SKM-1 (cell line): Measurements from ENCODE around the gene A3GALT2.
A peak's percentile ranks its signal among the peaks of the same experiment; 100 is the strongest.

Experiments
- DNase-seq: peaks from one replicate; lab custom pipeline; 2025; ENCODE audit not compliant: unreplicated experiment; lab: John Stamatoyannopoulos, UW

Gene A3GALT2

GRCh38 chr1:33350611-33351280, 29.8 kb upstream of the A3GALT2 start:
- DNase-seq, result no peak

GRCh38 chr1:33349778-33350610, 29.1 kb upstream of the A3GALT2 start:
- DNase-seq, result peak; percentile 64

- no peak for DNase-seq
Observed at GRCh38 chr1:33349081-33349759, 28.3 kb upstream of the A3GALT2 start.

DNA sequence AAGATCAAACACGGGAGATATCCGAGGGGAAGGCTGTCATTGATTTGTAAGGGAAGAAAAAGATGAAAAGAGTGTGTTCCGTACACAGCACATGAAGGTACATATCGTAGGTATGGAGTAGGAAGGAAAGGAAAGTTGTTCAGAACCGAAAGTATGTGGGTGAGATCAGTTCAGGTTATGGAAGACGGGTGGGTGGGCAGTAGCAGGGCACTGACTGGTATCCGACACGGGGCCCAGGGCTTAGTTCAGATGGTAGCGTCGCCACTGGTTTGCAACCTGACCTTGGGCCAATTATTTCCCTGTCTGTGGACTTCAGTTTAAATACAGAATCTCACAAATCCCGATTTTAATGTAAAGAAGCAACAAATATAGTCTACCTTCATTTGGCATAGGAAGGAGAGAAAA, 27.8 kb upstream of the A3GALT2 start:
- DNase-seq, result no peak

GRCh38 chr1:33348194-33348593, 27.3 kb upstream of the A3GALT2 start:
- DNase-seq, result no peak

DNA sequence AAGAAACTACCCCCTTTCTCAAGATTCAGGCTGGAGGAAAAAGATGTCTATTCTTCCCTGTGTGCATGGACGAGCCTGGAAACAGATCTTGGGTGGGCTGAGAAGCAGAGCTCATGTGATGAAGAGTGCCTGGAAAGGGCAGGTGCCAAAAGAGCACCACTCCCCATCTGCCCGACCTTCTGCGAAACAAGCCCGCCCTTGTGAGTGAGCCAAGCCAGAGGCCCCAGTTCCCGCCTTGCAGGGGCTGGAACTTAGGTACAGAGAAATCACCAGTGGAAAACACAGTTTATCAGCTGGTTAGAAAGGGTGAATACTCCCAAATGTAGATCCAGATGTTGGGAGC, 26.7 kb upstream of the A3GALT2 start:
- DNase-seq, result no peak

DNA sequence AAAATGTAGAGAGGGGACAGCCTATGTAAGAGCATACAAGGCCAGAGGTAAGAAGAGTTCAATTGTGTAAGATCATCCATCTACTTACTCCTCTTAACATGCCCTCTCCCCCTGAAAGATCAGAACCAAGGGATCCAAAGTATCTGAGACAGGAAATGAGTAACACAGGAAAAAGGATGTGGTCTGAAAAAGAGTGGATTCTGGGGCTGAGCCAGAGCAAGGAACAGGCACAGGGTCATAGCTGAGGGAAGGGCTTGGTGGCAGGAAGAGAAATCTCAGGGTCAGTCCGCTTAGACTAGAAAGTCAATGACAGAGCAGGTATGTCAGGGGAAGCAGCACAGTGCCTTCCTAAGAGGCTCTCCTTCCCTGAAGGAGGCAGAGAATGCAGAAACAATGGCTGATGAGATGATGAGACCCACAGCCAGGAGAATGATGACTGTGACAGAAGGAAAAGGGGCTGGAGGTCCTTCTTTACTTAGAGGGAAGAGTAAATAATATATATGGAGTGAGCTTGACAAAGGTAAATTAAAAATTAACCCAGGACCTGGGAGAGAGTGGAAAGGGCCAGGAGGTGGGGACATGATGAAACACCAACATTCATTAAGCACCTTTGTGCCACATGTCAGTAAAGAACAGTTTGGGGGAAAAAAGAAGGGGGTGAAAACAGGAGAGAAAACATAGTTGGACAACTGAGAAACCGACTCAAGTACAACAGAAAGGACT, 26.2 kb upstream of the A3GALT2 start:
- DNase-seq, result no peak

DNA sequence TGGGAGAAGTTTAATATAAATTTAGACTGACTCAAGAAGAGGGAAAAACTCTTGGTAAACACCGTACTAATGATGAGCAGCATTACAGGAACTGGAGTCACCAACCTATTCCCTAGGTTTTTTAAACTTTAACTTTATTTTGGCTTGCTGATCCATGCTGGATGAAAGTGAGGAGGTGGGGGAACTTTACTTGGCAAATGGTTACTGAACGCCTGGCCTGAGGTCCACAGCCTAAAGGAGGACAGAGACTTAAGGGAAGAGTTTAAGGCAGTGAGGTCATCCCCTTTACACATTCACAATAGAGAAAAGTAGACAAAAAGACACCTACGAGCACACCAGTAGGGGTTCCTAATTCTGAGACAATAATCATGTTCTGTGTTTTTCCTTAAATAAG, 25.6 kb upstream of the A3GALT2 start:
- no peak for DNase-seq

DNA sequence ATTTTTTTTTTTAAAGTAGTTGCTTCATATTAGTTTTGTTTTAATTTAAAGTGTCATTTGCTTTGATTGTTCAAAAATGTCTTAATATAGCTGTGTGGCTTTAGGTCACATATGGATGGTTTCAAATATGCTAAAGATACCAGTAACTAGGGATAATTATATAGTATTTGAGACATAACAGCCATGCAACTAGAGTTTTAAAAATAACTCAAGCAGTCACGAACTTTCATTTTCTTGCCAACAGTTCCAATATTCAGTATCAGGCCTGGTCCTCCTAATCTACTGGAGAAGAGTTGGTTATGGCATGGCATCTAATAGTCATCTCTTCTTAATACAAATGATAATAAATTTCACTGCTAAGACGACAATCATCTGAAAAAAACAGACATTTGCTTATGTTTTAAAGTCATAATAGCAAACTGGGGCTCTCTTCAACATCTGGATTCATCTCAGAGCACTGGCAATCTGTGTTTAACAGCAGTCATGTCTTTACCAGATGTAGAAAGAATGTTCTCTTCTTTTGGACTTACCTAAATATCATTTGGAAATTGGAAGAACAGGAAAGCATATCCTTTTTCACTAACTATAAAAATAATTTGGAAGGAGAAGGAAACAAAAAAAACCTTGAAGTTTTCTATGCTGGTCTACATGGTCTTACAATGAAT, 24.1 kb upstream of the A3GALT2 start:
- DNase-seq, result no peak

GRCh38 chr1:33343539-33343938, 22.6 kb upstream of the A3GALT2 start:
- no peak for DNase-seq

GRCh38 chr1:33342041-33342723, 21.3 kb upstream of the A3GALT2 start:
- DNase-seq, result no peak

GRCh38 chr1:33341190-33341589, 20.3 kb upstream of the A3GALT2 start:
- DNase-seq, result no peak

GRCh38 chr1:33339413-33339812, 18.5 kb upstream of the A3GALT2 start:
- no peak for DNase-seq

DNA sequence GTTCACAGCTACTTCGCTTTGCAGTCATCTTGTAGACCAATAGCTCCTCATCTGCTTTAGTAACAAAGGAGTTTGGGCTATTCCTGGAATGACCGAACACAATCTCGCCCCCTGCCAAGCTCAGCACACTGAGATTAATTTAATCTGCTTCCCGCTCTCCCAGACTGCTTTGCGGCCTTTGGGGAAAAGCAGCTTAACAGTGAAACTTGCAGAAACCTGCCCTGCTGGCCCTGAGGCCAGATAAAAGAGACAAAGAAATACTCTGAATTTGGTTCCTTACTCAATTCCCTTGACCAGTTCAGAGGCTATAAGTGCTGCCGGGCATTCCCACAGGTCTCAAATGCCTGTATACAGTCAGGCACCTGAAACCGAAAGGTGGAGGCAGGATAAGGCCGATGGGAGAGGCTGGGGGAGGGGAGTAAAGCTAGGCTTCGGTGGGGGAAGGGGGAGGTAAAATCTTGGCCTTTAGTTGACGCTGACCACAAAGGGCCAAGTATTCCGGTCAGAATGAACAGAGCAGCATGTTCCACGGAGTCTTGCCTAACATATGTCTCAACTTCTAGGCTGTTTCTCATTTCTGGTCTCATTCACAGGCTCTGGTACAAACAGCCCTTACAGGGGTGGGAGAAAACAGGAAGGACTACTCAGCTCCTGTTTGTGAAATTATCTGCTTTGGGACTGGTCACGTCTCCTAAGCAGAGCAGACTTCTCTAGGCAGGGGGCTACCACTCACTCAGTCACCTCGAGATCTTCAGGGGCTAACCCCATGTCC, 17.7 kb upstream of the A3GALT2 start:
- peak; percentile 92 for DNase-seq

DNA sequence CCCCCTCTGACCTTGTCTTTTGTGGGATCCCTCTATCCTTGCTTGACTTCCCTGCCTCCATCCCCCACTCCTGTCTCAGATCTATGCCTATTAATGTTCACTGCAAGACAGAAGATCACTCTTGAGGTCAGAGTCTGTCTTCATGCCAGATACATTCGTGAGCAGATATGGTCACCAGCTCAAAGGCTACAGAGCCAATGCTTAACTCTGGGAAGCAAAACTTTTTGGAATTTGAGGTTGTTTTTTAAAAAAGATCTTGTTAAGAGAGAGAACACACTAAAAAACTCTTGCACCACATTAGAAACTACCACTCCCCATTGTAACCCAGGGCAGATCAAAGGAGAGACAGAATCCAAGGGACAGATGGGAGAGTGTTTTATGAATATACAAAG, 17.1 kb upstream of the A3GALT2 start:
- no peak for DNase-seq

GRCh38 chr1:33337441-33337840, 16.5 kb upstream of the A3GALT2 start:
- DNase-seq, result no peak

GRCh38 chr1:33336580-33336979, 15.7 kb upstream of the A3GALT2 start:
- DNase-seq, result no peak

DNA sequence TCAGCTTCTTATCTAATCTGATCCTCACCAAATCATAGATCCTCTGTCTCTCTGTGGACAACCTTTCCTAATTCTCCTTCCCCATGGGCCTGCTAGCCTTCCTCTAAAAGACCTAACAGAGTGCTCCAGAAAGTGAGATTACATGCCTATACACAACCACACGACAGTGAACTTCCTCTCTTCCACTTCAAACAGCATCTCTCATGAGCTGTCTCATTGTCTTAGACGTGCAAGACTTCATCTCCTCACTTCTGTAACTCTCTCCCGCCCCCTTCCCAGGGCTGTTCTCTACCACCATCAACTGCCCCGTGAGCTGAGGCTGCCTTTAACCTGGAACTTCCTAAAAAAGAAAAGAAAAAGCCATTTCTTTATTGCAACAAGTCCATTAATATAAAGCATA, 14.1 kb upstream of the A3GALT2 start:
- peak; percentile 66 for DNase-seq

- no peak for DNase-seq
Observed at GRCh38 chr1:33334081-33334552, 13.2 kb upstream of the A3GALT2 start.
